GM23338 (cell line): Measurements from ENCODE around the gene CACHD1. TPM values are rescaled to one million over a fixed set of nuclear protein-coding genes. Genes with fewer than 3 reads are reported as not detected.

ENCODE experiments used
- ATAC-seq: fragments of 200-7000 bp; cut with Tn5 transposase; 3 replicates; pipeline ENCODE4 v1.9.1; 2020
- DNase-seq: peaks from one replicate; pipeline ENCODE4 v3.0.0-alpha.2; 2015; ENCODE audit warnings: low spot score
- H2AFZ ChIP-seq: fragments of 200-600 bp; sonication (generic); 2 replicates; pipeline ENCODE4 v1.8.0; 2016; ENCODE audit warnings: antibody characterized with exemption, mild to moderate bottlenecking, moderate library complexity
- H3F3A ChIP-seq: fragments of 200-600 bp; sonication (generic); replicated peaks from 2 replicates; pipeline ENCODE4 v1.8.0; 2017; ENCODE audit warnings: antibody characterized with exemption, mixed run types, low read depth
- H3K27ac ChIP-seq: fragments of 200-600 bp; sonication (generic); 2 replicates; pipeline ENCODE4 v1.6.1; 2016; ENCODE audit warnings: low read depth
- H3K27me3 ChIP-seq: fragments of 200-600 bp; sonication (generic); 2 replicates; pipeline ENCODE4 v1.8.0; 2016; ENCODE audit warnings: mild to moderate bottlenecking, mixed run types, moderate library complexity; ENCODE audit not compliant: insufficient read depth
- H3K36me3 ChIP-seq: fragments of 200-600 bp; sonication (generic); 2 replicates; pipeline ENCODE4 v1.8.0; 2016; ENCODE audit warnings: mild to moderate bottlenecking; ENCODE audit not compliant: insufficient read depth
- H3K4me1 ChIP-seq: fragments of 200-600 bp; sonication (generic); 2 replicates; pipeline ENCODE4 v1.8.0; 2016; ENCODE audit warnings: mild to moderate bottlenecking, moderate library complexity; ENCODE audit not compliant: insufficient read depth
- H3K4me2 ChIP-seq: fragments of 200-600 bp; sonication (generic); 2 replicates; pipeline ENCODE4 v1.7.1; 2017; ENCODE audit warnings: mixed run types
- H3K4me3 ChIP-seq: fragments of 200-600 bp; sonication (generic); 2 replicates; pipeline ENCODE4 v1.6.1; 2016; ENCODE audit warnings: mixed run types
- H3K79me2 ChIP-seq: fragments of 200-600 bp; sonication (generic); replicated peaks from 2 replicates; pipeline ENCODE4 v1.8.0; 2017; ENCODE audit warnings: mild to moderate bottlenecking; ENCODE audit not compliant: insufficient read depth
- H3K9me2 ChIP-seq: fragments of 200-600 bp; sonication (generic); 2 replicates; pipeline ENCODE4 v1.8.0; 2017; ENCODE audit not compliant: insufficient read depth
- H4K20me1 ChIP-seq: fragments of 200-600 bp; sonication (generic); replicated peaks from 2 replicates; pipeline ENCODE4 v1.8.0; 2017; ENCODE audit warnings: mild to moderate bottlenecking; ENCODE audit not compliant: insufficient read depth
- H3K27ac Mint-ChIP-seq: 2 replicates; pipeline ENCODE4 v1.8.0; 2020; ENCODE audit warnings: inconsistent platforms, mild to moderate bottlenecking, moderate library complexity, mixed read lengths
- H3K27me3 Mint-ChIP-seq: 3 replicates; pipeline ENCODE4 v1.8.0; 2022; ENCODE audit warnings: low read depth, mild to moderate bottlenecking, moderate library complexity, mixed read lengths, inconsistent platforms; ENCODE audit not compliant: insufficient read depth, poor library complexity
- H3K36me3 Mint-ChIP-seq: 3 replicates; pipeline ENCODE4 v1.8.0; 2021; ENCODE audit warnings: low read depth, mild to moderate bottlenecking, inconsistent platforms, moderate library complexity, mixed read lengths
- H3K4me1 Mint-ChIP-seq: 3 replicates; pipeline ENCODE4 v1.8.0; 2020; ENCODE audit warnings: mild to moderate bottlenecking, inconsistent platforms, mixed read lengths
- H3K4me3 Mint-ChIP-seq: 3 replicates; pipeline ENCODE4 v1.8.0; 2021; ENCODE audit warnings: moderate library complexity, mild to moderate bottlenecking, inconsistent platforms, mixed read lengths
- H3K9me3 Mint-ChIP-seq: 3 replicates; pipeline ENCODE4 v1.8.0; 2020; ENCODE audit warnings: moderate library complexity, mild to moderate bottlenecking, inconsistent platforms, mixed read lengths
- CREB1 ChIP-seq: fragments of 250-450 bp; sonication (Bioruptor Pico); IDR thresholded peaks from 2 replicates; pipeline ENCODE4 v1.5.0; 2020; ENCODE audit warnings: low read depth, mild to moderate bottlenecking, moderate library complexity
- EZH2 ChIP-seq: fragments of 200-600 bp; sonication (generic); IDR thresholded peaks from one replicate; pipeline ENCODE4 v1.8.0; 2017; ENCODE audit warnings: antibody characterized with exemption, mild to moderate bottlenecking, low read depth; ENCODE audit not compliant: unreplicated experiment
- EZH2phosphoT487 ChIP-seq: fragments of 200-600 bp; sonication (generic); IDR thresholded peaks from one replicate; pipeline ENCODE4 v1.8.1; 2018; ENCODE audit warnings: antibody characterized with exemption; ENCODE audit not compliant: unreplicated experiment
- JUNB ChIP-seq: IDR thresholded peaks from one replicate; pipeline ENCODE4 v1.6.1; 2016; ENCODE audit warnings: antibody characterized with exemption; ENCODE audit not compliant: unreplicated experiment
- NANOG ChIP-seq: IDR thresholded peaks from 2 replicates; pipeline ENCODE4 v1.6.1; 2016; ENCODE audit warnings: antibody characterized with exemption, borderline replicate concordance
- POLR2AphosphoS5 ChIP-seq: IDR thresholded peaks from 2 replicates; pipeline ENCODE4 v1.6.1; 2016; ENCODE audit warnings: antibody characterized with exemption, low read depth
- STAT1 ChIP-seq: IDR thresholded peaks from one replicate; pipeline ENCODE4 v1.6.1; 2016; ENCODE audit warnings: antibody characterized with exemption; ENCODE audit not compliant: unreplicated experiment
- ZNF114 ChIP-seq: fragments of 250-450 bp; sonication (Bioruptor Pico); IDR thresholded peaks from 2 replicates; pipeline ENCODE4 v1.5.0; 2020; ENCODE audit warnings: mild to moderate bottlenecking, moderate library complexity
- ZNF331 ChIP-seq: fragments of 250-450 bp; sonication (Bioruptor Pico); IDR thresholded peaks from 2 replicates; pipeline ENCODE4 v1.5.0; 2020; ENCODE audit warnings: low read depth, mild to moderate bottlenecking, moderate library complexity
- polyA plus RNA-seq: library from polyadenylated mRNA; unstranded; fragments of >200 nt; fragmentation: Nextera tagmentation; extraction: Ambion mirVana; gene quantifications from 2 replicates; pipeline ENCODE4 v1.2.1, GENCODE V29; 2016
- total RNA-seq: library from RNA; depleted of rRNA; stranded (reverse); fragments of >200 nt; shearing (Covaris generic); gene quantifications from 2 replicates; pipeline ENCODE4 v1.2.3, GENCODE V29; 2014
- TF ChIP-seq, protein P1 (sequence below): fragments of 250-450 bp; sonication (Bioruptor Pico); IDR thresholded peaks from 2 replicates; pipeline ENCODE4 v1.5.0; 2020; ENCODE audit warnings: mild to moderate bottlenecking, moderate library complexity
- TF ChIP-seq, protein P2 (sequence below): IDR thresholded peaks from 2 replicates; pipeline ENCODE4 v1.6.1; 2016; ENCODE audit warnings: antibody characterized with exemption
- TF ChIP-seq, protein P3 (sequence below): IDR thresholded peaks from one replicate; pipeline ENCODE4 v1.6.1; 2018; ENCODE audit warnings: antibody characterized with exemption; ENCODE audit not compliant: unreplicated experiment
- TF ChIP-seq, protein P4 (sequence below), 2 experiments: fragments of 200-600 bp in 1 of 2; sonication (generic) in 1 of 2; conservative IDR thresholded peaks; 2 replicates each; pipeline versions ENCODE4 v1.5.1 to v1.6.1; 2016 to 2017; ENCODE audit warnings: antibody characterized with exemption in 2 of 2, low read depth in 2 of 2, mild to moderate bottlenecking in 2 of 2, moderate library complexity in 1 of 2

The CACHD1 gene
- total and polyA plus RNA-seq, 2 experiments from 2014 or later, result 12.6 to 43.7 TPM

DNA sequence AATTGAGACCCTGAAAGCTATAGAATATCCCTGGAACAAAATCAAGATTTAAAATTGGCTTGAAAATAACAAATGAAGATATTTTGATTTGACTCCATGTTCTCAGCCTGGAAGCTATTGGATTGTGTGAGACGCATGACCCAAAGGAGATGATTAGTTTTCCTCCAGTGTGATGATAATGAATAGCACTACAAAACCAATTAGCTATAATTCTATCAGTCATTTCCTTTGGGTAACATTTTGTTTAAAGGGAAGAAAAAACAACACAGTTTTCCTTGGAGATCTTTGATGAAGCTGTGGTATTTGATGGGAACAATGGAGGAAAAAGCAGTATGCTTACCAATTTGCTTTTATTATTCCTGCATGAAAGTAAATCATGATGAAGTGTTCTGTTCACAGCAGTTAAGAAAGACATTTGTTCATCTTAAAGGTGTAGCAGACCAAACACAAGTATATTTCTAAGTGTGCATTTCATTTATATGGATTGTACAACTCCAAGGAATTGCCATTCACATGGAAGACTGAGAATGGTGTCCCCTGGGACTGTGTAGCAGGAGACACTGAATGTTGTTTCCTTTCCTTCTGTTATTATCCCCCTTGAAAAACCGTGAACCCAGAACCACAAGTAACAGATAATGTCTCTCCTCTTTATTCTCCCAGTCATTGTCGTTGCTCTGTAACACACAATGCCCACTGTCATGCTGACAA lies 111.4 kb downstream of the CACHD1 start:
- no peak overlapping the region for H3K27ac Mint-ChIP-seq
- no peak for TF ChIP-seq EZH2phosphoT487
- TF ChIP-seq, protein P1, sequence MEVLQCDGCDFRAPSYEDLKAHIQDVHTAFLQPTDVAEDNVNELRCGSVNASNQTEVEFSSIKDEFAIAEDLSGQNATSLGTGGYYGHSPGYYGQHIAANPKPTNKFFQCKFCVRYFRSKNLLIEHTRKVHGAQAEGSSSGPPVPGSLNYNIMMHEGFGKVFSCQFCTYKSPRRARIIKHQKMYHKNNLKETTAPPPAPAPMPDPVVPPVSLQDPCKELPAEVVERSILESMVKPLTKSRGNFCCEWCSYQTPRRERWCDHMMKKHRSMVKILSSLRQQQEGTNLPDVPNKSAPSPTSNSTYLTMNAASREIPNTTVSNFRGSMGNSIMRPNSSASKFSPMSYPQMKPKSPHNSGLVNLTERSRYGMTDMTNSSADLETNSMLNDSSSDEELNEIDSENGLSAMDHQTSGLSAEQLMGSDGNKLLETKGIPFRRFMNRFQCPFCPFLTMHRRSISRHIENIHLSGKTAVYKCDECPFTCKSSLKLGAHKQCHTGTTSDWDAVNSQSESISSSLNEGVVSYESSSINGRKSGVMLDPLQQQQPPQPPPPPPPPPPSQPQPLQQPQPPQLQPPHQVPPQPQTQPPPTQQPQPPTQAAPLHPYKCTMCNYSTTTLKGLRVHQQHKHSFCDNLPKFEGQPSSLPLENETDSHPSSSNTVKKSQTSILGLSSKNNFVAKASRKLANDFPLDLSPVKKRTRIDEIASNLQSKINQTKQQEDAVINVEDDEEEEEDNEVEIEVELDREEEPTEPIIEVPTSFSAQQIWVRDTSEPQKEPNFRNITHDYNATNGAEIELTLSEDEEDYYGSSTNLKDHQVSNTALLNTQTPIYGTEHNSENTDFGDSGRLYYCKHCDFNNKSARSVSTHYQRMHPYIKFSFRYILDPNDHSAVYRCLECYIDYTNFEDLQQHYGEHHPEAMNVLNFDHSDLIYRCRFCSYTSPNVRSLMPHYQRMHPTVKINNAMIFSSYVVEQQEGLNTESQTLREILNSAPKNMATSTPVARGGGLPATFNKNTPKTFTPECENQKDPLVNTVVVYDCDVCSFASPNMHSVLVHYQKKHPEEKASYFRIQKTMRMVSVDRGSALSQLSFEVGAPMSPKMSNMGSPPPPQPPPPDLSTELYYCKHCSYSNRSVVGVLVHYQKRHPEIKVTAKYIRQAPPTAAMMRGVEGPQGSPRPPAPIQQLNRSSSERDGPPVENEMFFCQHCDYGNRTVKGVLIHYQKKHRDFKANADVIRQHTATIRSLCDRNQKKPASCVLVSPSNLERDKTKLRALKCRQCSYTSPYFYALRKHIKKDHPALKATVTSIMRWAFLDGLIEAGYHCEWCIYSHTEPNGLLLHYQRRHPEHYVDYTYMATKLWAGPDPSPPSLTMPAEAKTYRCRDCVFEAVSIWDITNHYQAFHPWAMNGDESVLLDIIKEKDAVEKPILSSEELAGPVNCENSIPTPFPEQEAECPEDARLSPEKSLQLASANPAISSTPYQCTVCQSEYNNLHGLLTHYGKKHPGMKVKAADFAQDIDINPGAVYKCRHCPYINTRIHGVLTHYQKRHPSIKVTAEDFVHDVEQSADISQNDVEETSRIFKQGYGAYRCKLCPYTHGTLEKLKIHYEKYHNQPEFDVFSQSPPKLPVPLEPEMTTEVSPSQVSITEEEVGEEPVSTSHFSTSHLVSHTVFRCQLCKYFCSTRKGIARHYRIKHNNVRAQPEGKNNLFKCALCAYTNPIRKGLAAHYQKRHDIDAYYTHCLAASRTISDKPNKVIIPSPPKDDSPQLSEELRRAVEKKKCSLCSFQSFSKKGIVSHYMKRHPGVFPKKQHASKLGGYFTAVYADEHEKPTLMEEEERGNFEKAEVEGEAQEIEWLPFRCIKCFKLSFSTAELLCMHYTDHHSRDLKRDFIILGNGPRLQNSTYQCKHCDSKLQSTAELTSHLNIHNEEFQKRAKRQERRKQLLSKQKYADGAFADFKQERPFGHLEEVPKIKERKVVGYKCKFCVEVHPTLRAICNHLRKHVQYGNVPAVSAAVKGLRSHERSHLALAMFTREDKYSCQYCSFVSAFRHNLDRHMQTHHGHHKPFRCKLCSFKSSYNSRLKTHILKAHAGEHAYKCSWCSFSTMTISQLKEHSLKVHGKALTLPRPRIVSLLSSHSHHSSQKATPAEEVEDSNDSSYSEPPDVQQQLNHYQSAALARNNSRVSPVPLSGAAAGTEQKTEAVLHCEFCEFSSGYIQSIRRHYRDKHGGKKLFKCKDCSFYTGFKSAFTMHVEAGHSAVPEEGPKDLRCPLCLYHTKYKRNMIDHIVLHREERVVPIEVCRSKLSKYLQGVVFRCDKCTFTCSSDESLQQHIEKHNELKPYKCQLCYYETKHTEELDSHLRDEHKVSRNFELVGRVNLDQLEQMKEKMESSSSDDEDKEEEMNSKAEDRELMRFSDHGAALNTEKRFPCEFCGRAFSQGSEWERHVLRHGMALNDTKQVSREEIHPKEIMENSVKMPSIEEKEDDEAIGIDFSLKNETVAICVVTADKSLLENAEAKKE (CRISPR knock-in tag), result no peak
- no peak for TF ChIP-seq JUNB
- TF ChIP-seq, protein P2, sequence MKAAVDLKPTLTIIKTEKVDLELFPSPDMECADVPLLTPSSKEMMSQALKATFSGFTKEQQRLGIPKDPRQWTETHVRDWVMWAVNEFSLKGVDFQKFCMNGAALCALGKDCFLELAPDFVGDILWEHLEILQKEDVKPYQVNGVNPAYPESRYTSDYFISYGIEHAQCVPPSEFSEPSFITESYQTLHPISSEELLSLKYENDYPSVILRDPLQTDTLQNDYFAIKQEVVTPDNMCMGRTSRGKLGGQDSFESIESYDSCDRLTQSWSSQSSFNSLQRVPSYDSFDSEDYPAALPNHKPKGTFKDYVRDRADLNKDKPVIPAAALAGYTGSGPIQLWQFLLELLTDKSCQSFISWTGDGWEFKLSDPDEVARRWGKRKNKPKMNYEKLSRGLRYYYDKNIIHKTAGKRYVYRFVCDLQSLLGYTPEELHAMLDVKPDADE, result no peak
- TF ChIP-seq NANOG, result no peak
- no peak for TF ChIP-seq EZH2
- TF ChIP-seq CREB1 (CRISPR knock-in tag), result no peak
- no peak for TF ChIP-seq ZNF331
- TF ChIP-seq ZNF114 (CRISPR knock-in tag), result no peak
- TF ChIP-seq, protein P3, sequence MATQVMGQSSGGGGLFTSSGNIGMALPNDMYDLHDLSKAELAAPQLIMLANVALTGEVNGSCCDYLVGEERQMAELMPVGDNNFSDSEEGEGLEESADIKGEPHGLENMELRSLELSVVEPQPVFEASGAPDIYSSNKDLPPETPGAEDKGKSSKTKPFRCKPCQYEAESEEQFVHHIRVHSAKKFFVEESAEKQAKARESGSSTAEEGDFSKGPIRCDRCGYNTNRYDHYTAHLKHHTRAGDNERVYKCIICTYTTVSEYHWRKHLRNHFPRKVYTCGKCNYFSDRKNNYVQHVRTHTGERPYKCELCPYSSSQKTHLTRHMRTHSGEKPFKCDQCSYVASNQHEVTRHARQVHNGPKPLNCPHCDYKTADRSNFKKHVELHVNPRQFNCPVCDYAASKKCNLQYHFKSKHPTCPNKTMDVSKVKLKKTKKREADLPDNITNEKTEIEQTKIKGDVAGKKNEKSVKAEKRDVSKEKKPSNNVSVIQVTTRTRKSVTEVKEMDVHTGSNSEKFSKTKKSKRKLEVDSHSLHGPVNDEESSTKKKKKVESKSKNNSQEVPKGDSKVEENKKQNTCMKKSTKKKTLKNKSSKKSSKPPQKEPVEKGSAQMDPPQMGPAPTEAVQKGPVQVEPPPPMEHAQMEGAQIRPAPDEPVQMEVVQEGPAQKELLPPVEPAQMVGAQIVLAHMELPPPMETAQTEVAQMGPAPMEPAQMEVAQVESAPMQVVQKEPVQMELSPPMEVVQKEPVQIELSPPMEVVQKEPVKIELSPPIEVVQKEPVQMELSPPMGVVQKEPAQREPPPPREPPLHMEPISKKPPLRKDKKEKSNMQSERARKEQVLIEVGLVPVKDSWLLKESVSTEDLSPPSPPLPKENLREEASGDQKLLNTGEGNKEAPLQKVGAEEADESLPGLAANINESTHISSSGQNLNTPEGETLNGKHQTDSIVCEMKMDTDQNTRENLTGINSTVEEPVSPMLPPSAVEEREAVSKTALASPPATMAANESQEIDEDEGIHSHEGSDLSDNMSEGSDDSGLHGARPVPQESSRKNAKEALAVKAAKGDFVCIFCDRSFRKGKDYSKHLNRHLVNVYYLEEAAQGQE, result no peak
- no peak for TF ChIP-seq STAT1
- TF ChIP-seq POLR2AphosphoS5, result no peak
- TF ChIP-seq, protein P4, sequence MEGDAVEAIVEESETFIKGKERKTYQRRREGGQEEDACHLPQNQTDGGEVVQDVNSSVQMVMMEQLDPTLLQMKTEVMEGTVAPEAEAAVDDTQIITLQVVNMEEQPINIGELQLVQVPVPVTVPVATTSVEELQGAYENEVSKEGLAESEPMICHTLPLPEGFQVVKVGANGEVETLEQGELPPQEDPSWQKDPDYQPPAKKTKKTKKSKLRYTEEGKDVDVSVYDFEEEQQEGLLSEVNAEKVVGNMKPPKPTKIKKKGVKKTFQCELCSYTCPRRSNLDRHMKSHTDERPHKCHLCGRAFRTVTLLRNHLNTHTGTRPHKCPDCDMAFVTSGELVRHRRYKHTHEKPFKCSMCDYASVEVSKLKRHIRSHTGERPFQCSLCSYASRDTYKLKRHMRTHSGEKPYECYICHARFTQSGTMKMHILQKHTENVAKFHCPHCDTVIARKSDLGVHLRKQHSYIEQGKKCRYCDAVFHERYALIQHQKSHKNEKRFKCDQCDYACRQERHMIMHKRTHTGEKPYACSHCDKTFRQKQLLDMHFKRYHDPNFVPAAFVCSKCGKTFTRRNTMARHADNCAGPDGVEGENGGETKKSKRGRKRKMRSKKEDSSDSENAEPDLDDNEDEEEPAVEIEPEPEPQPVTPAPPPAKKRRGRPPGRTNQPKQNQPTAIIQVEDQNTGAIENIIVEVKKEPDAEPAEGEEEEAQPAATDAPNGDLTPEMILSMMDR (conservative IDR thresholded peaks at IDR 0.05; ENCODE audit: low read depth in 2 of 2), result no peak
- no peak for DNase-seq

More for the DNA sequence above, 111.4 kb downstream of the CACHD1 start:
- no peaks in the 10 kb centered on the region for H3F3A ChIP-seq
- no peaks in the 10 kb centered on the region for H3K9me2 ChIP-seq
- H3K4me3 Mint-ChIP-seq, result no peak overlapping the region
- no peaks in the 10 kb centered on the region for H3K27me3 ChIP-seq
- peaks cover 71% of the 10 kb centered on the region for H3K79me2 ChIP-seq
- no peak for ATAC-seq
- H3K27ac ChIP-seq, result no peak overlapping the region
- no peak overlapping the region for H2AFZ ChIP-seq
- H3K4me1 Mint-ChIP-seq, result peaks cover 48% of the 10 kb centered on the region
- peaks cover 27% of the 10 kb centered on the region for H3K4me1 ChIP-seq
- no peak overlapping the region for H3K4me3 ChIP-seq
- H4K20me1 ChIP-seq, result peaks cover 6% of the 10 kb centered on the region
- 0 out of 3 replicates have a peak, but pooled peaks cover 5% of the 10 kb centered on the region for H3K36me3 Mint-ChIP-seq
- no peaks in the 10 kb centered on the region for H3K27me3 Mint-ChIP-seq
- no peak overlapping the region for H3K4me2 ChIP-seq
- no peaks in the 10 kb centered on the region for H3K9me3 Mint-ChIP-seq
- no peaks in the 10 kb centered on the region for H3K36me3 ChIP-seq
